HG02938 (cell line): ENCODE data around the gene MED25.

Source experiments
- ATAC-seq: cut with Tn5 transposase; IDR thresholded peaks from one replicate; pipeline ENCODE4 v1.9.1; 2021; ENCODE audit warnings: mild to moderate bottlenecking, moderate library complexity; ENCODE audit not compliant: unreplicated experiment

MED25 gene

GRCh38 chr19:49817964-49818648 lies at the start of gene MED25:
MED25 (plus strand) TSS chr19:49818289; CDS start chr19:49818342, 53 bp downstream.
- ATAC-seq, result peak; percentile 51

GRCh38 chr19:49770529-49770928 lies 47.6 kb upstream of the MED25 start:
- no peak for ATAC-seq

DNA sequence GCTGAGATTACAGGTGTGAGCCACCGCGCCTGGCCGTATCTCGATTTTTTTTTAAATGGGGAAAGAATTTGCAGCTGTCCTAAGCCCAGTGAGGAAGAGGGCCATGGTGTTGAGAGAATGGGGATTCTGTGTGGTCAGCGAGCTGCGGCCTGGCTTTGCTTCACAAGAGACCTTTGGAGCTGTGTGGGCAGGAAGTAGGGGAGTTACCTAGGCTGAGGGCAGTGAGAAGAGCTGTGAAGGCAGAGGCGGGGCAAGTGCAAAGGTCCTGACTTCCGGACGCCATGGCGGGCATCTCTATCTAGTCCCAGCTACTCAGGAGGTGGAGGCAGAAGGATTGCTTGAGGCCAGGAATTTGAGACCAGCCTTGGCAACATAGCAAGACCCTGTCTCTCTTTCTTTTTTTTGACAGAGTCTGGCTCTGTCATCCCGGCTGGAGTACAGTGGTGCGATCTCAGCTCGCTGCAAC lies 46.4 kb upstream of the MED25 start:
- no peak for ATAC-seq

- no peak for ATAC-seq
Observed at GRCh38 chr19:49772850-49773432, 45.1 kb upstream of the MED25 start.

- no peak for ATAC-seq
Observed at GRCh38 chr19:49773663-49774350, 44.3 kb upstream of the MED25 start.

- no peak for ATAC-seq
Observed at GRCh38 chr19:49774969-49775368, 43.1 kb upstream of the MED25 start.

DNA sequence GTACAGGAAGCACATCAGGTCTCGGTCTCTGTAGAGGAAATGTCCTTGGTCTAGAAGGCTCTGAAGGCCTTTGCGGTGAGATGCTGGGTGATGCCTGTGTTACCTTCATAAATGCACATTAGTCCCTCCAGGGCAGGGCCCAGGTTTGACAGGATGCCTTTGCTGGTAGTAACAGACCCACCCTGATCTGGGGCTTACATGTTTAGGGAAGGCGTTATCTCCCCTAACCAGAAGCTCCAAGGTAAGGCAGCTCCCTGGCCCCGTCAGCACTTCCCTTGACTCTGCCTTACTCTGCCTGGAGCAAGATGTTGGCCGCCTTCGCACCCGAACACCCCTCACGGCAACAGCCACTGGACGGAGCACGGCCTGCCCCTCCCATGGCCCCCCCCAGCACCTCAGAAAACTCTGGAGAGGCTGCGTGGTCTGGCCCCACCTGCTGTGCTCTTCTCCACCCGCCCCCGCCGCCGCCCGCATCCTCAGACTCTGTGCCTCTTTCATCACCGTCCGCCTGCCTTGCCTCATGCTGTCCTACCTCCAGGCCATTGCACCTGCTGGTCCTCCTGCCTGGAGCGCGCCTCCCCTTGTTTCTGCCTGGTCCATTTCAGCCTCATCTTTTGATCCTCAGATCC lies 42.2 kb upstream of the MED25 start:
- no peak for ATAC-seq

- ATAC-seq, result no peak
Observed at GRCh38 chr19:49776371-49776764, 41.7 kb upstream of the MED25 start.

DNA sequence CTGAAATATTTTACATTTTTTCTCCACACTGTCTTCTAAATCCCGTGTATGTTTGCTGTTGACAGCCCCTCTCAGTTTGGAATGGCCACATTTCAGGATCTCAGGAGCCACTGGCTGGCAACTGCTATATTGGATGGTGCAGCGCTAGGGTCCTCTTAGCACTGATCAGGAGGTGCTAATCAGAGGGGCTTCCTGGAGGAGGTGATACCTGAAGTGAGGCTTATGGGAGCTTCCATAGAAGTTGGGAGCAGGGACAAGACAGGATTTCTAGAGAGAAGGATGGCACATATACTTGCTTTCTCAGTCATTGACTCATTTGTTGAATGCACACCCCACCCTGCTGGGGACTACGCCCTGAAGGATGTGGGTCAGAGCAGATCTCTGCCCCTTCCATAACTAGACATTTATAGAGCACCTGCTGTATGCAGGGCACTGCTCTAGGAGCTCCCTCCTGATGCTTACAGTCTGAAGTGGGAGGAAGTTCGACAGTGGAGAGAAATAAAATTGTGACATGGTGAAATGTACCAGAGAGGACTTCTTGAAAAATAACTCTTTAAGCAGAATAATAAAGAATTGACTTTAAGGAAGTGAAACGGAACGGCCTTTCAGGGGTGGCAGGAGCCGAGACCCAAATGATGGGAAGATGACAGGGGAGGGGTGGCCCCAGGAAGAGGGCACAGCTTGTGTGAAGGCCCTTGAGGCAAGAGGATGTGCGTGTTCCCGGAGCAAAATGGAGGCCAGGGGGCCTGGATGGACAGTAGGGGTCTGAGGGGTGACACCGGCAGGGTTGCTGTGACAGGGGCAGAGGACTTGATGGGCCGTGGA lies 38.1 kb upstream of the MED25 start:
- ATAC-seq, result no peak

GRCh38 chr19:49780861-49781260 lies 37.2 kb upstream of the MED25 start:
- ATAC-seq, result no peak

DNA sequence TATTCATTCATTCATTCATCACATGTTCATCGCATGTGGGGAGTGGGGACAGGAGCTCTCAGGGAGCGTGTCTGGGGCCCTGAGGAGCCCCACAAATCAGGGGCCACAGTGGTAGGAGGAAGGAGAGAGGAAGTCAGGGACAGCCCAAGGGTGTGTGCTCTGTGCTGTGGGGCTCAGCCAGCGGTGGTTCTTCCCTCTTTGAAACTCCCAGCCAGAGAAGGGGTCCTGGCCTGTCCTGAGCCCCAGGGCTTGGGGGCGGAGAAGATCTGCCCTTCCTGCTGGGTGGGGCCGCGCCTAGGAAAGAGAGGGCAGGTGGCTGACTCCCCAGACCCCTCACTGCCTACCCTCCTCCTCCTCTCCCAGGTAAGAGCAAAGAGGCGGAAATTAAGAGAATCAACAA lies 36.7 kb upstream of the MED25 start:
- no peak for ATAC-seq

DNA sequence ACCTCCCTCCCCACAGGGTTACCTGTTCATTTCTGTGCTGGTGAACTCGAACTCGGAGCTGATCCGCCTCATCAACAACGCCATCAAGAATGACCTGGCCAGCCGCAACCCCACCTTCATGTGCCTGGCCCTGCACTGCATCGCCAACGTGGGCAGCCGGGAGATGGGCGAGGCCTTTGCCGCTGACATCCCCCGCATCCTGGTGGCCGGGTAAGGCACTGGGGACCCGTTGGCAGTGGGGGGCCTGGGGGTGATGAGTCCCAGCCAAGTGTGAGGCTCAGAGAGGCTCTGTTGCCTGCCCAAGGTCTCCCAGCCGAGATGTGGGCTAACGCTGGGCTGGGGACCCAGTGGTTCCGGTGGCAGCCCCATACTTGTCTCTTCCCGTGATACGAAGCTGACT lies 35.6 kb upstream of the MED25 start:
- no peak for ATAC-seq

- ATAC-seq, result no peak
Observed at GRCh38 chr19:49786376-49786820, 31.7 kb upstream of the MED25 start.

DNA sequence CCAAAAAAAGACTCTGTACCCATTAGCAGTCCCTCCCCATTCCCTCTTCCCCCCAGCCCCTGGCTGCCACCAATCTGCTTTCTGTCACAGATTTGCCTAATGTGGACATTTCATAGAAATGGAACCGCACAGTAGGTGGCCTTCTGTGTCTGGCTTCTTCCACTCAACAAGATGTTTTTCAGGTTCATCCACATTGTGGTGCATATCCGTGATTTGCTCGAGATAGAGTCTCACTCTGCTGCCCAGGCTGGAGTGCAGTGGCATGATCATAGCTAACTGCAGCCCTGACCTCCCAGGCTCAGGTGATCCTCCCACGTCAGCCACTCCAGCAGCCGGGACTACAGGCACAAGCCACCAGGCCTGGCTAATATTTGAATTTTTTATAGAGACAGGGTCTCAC lies 30.3 kb upstream of the MED25 start:
- ATAC-seq, result no peak

- no peak for ATAC-seq
Observed at GRCh38 chr19:49788857-49789256, 29.2 kb upstream of the MED25 start.

DNA sequence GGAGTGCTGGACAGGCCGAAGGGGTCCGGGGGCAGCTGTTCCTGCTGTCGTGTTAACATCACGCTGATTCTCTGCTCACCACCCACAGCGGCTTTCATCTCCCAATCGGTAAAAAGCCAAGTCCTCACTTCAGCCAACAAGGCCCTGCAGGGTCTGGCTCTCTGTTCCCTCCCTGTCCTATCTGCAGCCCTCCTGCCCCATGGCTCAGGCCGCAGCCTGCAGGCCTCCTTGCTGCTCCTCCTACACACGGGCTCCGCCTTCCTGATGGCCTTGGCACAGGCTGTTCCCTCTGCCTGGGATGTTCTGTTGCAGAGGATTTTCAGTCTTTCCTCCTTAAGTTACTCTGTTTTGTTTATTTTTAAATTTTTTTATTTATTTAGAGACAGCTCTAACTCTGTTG lies 27.2 kb upstream of the MED25 start:
- no peak for ATAC-seq

DNA sequence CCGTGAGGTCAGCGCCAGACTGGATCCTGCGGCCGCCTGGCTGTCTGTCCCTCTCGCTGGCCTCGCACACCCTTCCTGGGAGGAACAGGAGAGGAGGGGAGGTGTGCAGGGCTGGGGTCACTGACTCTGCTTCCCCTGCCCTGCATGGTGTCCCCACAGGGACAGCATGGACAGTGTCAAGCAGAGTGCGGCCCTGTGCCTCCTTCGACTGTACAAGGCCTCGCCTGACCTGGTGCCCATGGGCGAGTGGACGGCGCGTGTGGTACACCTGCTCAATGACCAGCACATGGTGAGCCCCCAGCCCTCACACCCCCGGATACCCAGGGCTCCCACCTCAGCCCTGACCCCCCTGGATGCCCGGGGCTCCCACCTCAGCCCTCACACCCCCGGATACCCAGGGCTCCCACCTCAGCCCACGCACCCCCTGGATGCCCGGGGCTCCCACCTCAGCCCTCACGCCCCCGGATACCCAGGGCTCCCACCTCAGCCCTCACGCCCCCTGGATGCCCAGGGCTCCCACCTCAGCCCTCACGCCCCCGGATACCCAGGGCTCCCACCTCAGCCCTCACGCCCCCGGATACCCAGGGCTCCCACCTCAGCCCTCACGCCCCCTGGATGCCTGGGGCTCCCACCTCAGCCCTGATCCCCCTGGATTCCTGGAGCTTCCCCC lies 26.2 kb upstream of the MED25 start:
- no peak for ATAC-seq

DNA sequence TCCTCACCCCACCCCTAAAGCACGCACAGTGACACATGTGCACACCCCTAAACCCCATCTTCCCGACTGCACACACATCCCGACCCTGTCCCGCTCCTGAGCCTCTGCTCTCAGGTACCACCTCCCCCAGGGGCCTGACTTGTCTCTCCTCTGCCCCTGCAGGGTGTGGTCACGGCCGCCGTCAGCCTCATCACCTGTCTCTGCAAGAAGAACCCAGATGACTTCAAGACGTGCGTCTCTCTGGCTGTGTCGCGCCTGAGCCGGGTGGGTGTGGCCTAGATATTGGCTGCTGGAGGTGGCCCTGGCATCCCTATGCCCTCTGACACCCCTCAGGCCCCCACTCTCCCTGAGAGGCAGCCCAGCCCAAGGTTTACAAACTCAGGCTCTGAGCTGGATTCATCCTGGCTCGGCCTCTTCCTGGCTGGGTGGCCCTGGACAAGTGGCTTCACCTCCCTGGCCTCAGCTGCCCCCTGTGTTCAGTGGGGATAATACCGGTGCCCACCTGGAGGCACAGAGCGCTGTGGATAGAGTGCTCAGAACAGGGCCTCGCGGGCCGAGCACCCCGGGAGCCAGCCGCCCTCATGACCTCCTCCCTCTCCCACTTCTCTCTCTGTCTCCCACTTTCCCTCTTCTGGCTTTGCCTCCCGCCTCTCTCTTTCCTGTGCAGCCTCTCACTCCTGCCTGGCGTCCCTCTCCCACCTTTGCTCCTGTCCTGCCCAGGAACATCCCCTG lies 25.1 kb upstream of the MED25 start:
- ATAC-seq, result no peak

- no peak for ATAC-seq
Observed at GRCh38 chr19:49793561-49793840, 24.6 kb upstream of the MED25 start.

GRCh38 chr19:49795615-49796014 lies 22.5 kb upstream of the MED25 start:
- ATAC-seq, result no peak
